T-helper 1 cell (primary cell): Measurements from ENCODE around the gene RPS16.

ENCODE experiments used
- DNase-seq, 5 donors: peaks; one replicate each; pipeline ENCODE4 v3.0.0-alpha.2; 2012 to 2020

Gene RPS16

DNA sequence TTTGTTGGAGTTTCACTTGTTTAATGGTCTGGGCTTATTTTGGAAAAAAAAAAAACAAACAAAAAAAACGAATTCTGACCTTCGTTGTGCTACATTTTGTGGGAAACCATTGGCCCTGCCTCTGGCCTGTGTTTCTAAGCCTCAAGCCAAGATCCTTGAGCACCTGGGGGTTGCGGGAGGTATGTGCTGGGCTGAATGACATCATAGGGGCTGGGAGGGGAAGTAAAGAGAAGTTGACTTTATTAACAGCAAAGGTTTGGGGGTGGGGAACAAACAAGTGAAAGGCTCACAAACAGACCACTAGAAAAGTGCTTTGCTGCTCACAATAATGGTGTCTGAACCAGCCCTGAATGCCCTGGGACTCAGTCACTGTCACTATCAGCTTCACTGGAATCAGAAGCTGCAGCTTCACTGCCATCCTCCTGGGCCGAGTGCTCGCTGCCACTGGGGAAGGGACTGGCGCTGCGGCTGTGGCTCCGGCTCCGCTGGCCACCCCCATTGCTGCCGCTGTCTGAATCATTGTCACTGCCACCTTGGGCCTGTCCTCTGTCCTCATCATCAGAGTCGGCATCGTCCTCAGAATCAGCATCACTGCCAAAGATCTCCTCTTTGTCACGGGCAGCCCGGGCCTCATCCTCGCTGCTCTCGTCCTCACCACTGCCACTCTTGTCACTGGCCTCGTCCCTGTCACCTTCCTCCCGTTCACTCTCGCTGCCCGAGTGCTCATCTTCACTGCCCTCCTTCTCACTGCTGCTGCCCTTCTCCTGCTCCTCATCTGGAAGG is 49.9 kb downstream of the RPS16 start:
- DNase-seq, result no peak

DNA sequence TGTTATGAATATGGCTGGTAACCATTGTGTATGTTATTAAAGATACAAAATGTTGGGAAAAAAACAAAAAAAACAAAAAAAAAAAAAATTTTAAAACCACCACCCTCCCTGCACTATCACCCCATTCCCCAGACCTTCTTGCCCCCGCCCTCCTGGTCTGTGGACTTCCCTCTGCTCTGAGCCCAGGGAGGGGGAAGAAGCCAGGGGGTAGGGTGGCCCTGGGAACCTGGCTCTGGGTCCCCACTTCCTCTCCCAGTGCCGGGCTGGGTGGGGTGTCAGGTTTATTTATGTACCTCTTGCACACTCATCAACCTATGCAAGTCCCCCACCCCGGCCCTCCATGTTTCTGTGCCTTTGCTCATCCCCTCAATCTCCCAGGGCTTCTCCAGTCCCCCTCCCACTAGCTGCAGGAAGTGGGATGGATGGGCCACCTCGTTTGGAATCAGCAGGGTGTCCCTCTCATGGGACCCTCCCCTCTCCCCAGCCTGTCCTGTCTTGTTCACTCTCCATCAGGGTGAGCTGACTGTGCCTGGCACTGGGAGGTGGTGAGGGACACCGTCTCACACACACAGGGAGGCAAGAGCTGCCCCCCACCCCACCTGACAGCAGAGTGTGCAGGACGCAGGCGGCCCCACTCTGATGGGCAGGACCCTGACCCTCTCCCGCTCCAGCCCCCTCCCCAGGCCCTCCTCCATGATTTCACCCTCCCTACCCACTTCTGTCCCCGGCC is 50.7 kb downstream of the RPS16 start:
- DNase-seq, result no peak
